Hematopoietic multipotent progenitor cell treated with erythropoietin and hydrocortisone succinate and interleukin-3 and kit ligand, for 6 days (in vitro differentiated cells): ENCODE results near the gene WFIKKN2.
"Not testable (repeated sequence)": the region's sequence is repeated elsewhere in the genome, so short reads cannot be mapped to it uniquely, and the experiment has no call there.

Source experiments
- DNase-seq: peaks from one replicate; pipeline ENCODE4 v3.0.0-alpha.2; 2015

Gene WFIKKN2

GRCh38 chr17:50858486-50859225 lies 23.3 kb downstream of the WFIKKN2 start:
- no peak for DNase-seq

- not testable (repeated sequence) for DNase-seq
These were observed 24.3 kb downstream of the WFIKKN2 start for GRCh38 chr17:50859727-50860126.

GRCh38 chr17:50861334-50861676 lies 25.9 kb downstream of the WFIKKN2 start:
- DNase-seq, result no peak

GRCh38 chr17:50861822-50862528 lies 26.6 kb downstream of the WFIKKN2 start:
- DNase-seq, result no peak

GRCh38 chr17:50863221-50863843 lies 27.9 kb downstream of the WFIKKN2 start:
- DNase-seq, result peak; percentile 70

- no peak for DNase-seq
These were observed 28.5 kb downstream of the WFIKKN2 start for GRCh38 chr17:50863931-50864330.

GRCh38 chr17:50864747-50865059 lies 29.3 kb downstream of the WFIKKN2 start:
- DNase-seq, result no peak

GRCh38 chr17:50865060-50865867 lies 29.9 kb downstream of the WFIKKN2 start:
- DNase-seq, result peak; percentile 73

- DNase-seq, result no peak
These were observed 30.5 kb downstream of the WFIKKN2 start for GRCh38 chr17:50865868-50866260.

- peak; percentile 99 for DNase-seq
These were observed 31.0 kb downstream of the WFIKKN2 start, which contains the start of gene TOB1 for GRCh38 chr17:50866261-50866949. TOB1 (minus strand) TSS chr17:50866354; CDS start chr17:50864017, 2,337 bp downstream.

GRCh38 chr17:50866950-50867362 lies 31.6 kb downstream of the WFIKKN2 start:
- peak; percentile 73 for DNase-seq

- DNase-seq, result peak; percentile 97
These were observed 32.2 kb downstream of the WFIKKN2 start for GRCh38 chr17:50867363-50868139.

- DNase-seq, result no peak
These were observed 32.7 kb downstream of the WFIKKN2 start for GRCh38 chr17:50868140-50868438.

- no peak for DNase-seq
These were observed 33.2 kb downstream of the WFIKKN2 start for GRCh38 chr17:50868602-50869001.

GRCh38 chr17:50871364-50871763 lies 36.0 kb downstream of the WFIKKN2 start:
- peak; percentile 67 for DNase-seq

- DNase-seq, result no peak
These were observed 36.5 kb downstream of the WFIKKN2 start for GRCh38 chr17:50871898-50872297.

- DNase-seq, result peak; percentile 31
These were observed 37.5 kb downstream of the WFIKKN2 start for GRCh38 chr17:50872710-50873424.

- DNase-seq, result no peak
These were observed 39.7 kb downstream of the WFIKKN2 start for GRCh38 chr17:50875074-50875473.

GRCh38 chr17:50877042-50877441 lies 41.7 kb downstream of the WFIKKN2 start:
- not testable (repeated sequence) for DNase-seq

- no peak for DNase-seq
These were observed 42.5 kb downstream of the WFIKKN2 start for GRCh38 chr17:50877838-50878237.

- DNase-seq, result no peak
These were observed 43.7 kb downstream of the WFIKKN2 start for GRCh38 chr17:50879086-50879485.
